Measurements from ENCODE around the gene MAP7D1.
"Not testable (repeated sequence)": the region's sequence is repeated elsewhere in the genome, so short reads cannot be mapped to it uniquely, and the experiment has no call there.

The MAP7D1 gene

DNA sequence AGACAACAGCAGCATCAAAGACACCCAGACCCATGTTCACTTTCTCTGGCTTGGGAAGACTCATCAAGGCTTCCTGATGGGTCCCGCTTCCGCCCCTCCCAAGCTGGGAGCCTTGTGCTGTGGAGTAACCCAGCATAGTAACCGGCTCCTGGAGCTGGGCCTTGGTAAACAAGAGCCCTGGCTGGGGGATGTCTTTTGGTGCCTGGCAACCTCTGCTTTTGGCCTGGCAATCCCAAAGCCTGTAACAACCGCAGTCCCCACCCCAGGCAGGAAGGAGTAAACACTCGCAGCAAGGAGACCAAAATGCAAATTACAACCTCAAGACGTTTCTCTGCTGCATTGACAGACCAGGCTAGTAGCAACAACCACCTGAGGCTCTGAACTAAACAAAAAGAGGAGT is 51.4 kb downstream of the MAP7D1 start:
- no peak for DNase-seq

GRCh38 chr1:36208978-36209703 is 53.2 kb downstream of the MAP7D1 start:
- peak; percentile 72 for DNase-seq

GRCh38 chr1:36211307-36211706 is 55.3 kb downstream of the MAP7D1 start:
- DNase-seq = no peak

GRCh38 chr1:36211841-36212240 is 55.9 kb downstream of the MAP7D1 start:
- DNase-seq = no peak

DNA sequence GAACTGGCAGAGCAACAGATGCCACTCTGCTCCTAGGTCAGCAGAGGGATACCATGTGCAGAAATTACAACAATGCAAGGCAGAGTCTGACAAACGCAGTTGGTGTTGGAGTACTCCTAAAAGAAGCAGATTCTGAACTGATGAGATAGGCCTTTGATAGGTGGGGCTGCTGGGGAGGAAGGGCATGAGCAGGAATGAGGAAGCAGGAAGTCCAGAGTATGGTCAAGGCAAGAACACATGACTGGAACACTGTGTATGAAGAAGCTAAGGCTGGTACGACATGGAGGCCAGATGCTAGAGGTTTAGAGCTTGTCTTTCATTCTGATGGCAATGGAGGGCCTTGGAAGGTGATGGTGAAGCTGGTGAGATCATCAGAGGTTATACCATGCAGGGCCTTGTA is 56.8 kb downstream of the MAP7D1 start:
- no peak for DNase-seq

DNA sequence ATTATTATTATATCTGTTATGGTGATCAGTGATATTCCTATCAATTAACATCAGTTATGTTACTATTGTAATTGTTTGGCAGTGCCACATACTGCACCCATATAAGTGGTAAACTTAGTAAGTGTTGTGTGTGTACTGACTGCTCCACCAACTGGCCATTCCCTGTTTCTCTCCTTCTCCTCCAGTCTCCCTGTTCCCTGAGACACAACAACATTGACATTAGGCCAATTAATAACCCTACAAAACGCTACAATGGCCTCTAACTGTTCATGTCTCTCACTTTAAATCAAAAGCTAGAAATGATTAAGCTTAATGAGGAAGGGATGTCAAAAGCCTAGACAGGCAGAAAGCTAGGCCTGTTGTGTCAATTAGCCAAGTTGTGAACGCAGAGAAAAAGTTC is 61.7 kb downstream of the MAP7D1 start:
- DNase-seq = no peak

GRCh38 chr1:36221901-36222300 is 65.9 kb downstream of the MAP7D1 start:
- not testable (repeated sequence) for DNase-seq

DNA sequence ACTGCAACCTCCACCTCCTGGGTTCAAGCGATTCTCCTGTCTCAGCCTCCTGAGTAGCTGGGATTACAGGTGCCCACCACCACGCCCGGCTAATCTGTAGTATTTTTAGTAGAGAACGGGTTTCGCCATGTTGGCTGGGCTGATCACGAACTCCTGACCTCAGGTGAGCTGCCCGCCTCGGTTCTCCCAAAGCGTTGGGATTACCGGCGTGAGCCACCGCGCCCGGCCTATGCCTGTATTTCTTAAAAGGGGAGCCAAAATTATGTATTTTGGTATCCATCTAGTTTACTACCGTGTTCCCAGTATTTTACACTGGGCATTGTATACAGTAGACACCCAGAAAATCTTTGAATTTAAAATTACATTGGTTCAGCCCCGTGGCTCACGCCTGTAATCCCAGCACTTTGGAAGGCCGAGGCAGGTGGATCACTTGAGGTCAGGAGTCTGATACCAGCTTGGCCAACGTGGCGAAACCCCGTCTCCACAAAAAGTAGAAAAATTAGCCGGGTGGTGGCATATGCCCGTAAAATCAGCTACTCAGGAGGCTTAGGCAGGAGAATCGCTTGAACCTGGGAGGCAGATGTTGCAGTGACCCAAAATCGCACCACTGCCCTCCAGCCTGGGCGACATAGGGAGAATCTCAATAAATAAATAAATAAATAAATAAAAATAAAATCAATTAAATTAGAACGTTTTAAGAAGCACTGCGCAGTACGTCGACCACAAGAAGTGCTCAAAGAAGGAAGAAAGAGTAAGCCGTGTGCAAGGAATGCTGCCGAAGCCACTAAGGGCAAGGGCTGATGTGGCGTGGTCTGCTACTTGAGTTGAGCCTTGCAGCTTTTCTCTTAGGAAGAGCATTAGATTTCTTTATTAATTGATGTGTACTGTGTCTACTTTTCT is 66.8 kb downstream of the MAP7D1 start:
- DNase-seq = no peak

- DNase-seq = no peak
Observed at GRCh38 chr1:36223381-36223995, 67.5 kb downstream of the MAP7D1 start.

GRCh38 chr1:36223996-36224536 is 68.1 kb downstream of the MAP7D1 start, which contains the start of gene THRAP3:
Gene THRAP3, plus strand, starts transcription at chr1:36224443. Its CDS starts 58,121 bp downstream, at chr1:36282564.
- DNase-seq = peak; percentile 94

- DNase-seq = no peak
Observed at GRCh38 chr1:36224537-36225282, 68.8 kb downstream of the MAP7D1 start.

- DNase-seq = no peak
Observed at GRCh38 chr1:36225283-36225899, 69.4 kb downstream of the MAP7D1 start.

DNA sequence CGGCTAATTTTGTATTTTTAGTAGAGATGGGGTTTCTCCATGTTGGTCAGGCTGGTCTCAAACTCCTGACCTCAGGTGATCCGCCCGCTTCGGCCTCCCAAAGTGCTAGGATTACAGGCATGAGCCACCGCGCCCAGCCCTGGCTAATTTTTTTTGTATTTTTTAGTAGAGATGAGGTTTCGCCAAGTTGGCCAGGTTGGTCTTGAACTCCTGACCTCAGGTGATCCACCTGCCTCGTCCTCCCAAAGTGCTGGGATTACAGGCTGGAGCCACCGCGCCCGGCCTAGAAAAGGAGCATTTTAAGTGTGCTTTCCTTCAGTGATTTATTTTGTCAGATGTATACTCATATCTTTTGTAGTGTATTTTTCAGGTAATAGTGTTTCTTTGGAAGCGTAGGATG is 74.3 kb downstream of the MAP7D1 start:
- not testable (repeated sequence) for DNase-seq

Data from SIG-M5 (cell line).